HepG2 (cell line): ENCODE data around the gene C5AR1. TPM values are rescaled to one million over a fixed set of nuclear protein-coding genes. Genes with fewer than 3 reads are reported as not detected.

Experiments
- FLYWCH1 ChIP-seq: sonication (generic); formaldehyde crosslinking; IDR thresholded peaks from 2 replicates; pipeline ENCODE4 v1.8.1; 2023; ENCODE audit warnings: mild to moderate bottlenecking, missing genetic modification reagents
- FOSL2 ChIP-seq: sonication (generic); formaldehyde crosslinking; IDR thresholded peaks from 2 replicates; pipeline ENCODE4 v1.4.0; 2020; ENCODE audit warnings: missing genetic modification reagents
- MIER2 ChIP-seq: IDR thresholded peaks from 2 replicates; pipeline ENCODE4 v1.6.1; 2016; ENCODE audit warnings: missing biosample characterization, missing genetic modification reagents
- POLR2G ChIP-seq: fragments of 200-400 bp; formaldehyde crosslinking; IDR thresholded peaks from 2 replicates; pipeline ENCODE4 v1.6.1; 2018; ENCODE audit warnings: mild to moderate bottlenecking, low read depth, low read length, moderate library complexity
- SAFB2 ChIP-seq: sonication (generic); formaldehyde crosslinking; IDR thresholded peaks from 2 replicates; pipeline ENCODE4 v1.5.1; 2020; ENCODE audit warnings: missing genetic modification reagents, low read depth, mild to moderate bottlenecking, borderline replicate concordance
- THYN1 ChIP-seq: sonication (generic); formaldehyde crosslinking; IDR thresholded peaks from 2 replicates; pipeline ENCODE4 v1.8.1; 2023; ENCODE audit warnings: low read depth, mild to moderate bottlenecking, moderate library complexity, missing genetic modification reagents, borderline replicate concordance
- ZNF556 ChIP-seq: sonication (generic); formaldehyde crosslinking; IDR thresholded peaks from 2 replicates; pipeline ENCODE4 v1.4.0; 2020; ENCODE audit warnings: mild to moderate bottlenecking, missing genetic modification reagents, borderline replicate concordance
- ZNF678 ChIP-seq: sonication (generic); formaldehyde crosslinking; IDR thresholded peaks from 2 replicates; pipeline ENCODE4 v1.4.0; 2020; ENCODE audit warnings: mild to moderate bottlenecking, missing genetic modification reagents
- ZNF788 ChIP-seq: sonication (generic); formaldehyde crosslinking; IDR thresholded peaks from 2 replicates; pipeline ENCODE4 v1.5.0; 2020; ENCODE audit warnings: mild to moderate bottlenecking, missing genetic modification reagents, borderline replicate concordance
- polyA plus RNA-seq, 8 experiments: library from polyadenylated mRNA; depleted of rRNA in 3 of 8; stranded (reverse) in 7 of 8; unstranded in 1 of 8; fragments of >200 nt; fragmentation: Illumina TruSeq in 4 of 8; extraction: Trizol in 4 of 8; gene quantifications; 2 replicates each; pipeline versions ENCODE4 v1.2.1 to v1.2.3, GENCODE V29; 2011 to 2016; ENCODE audit warnings: low read depth in 4 of 8, missing spikeins in 1 of 8, mixed read lengths in 1 of 8; ENCODE audit not compliant: insufficient read depth in 1 of 8
- total RNA-seq, 5 experiments: library from RNA; depleted of rRNA; stranded (reverse); fragments of >200 nt; fragmentation: Illumina TruSeq; extraction: Trizol; gene quantifications; 2 replicates each; pipeline ENCODE4 v1.2.3, GENCODE V29; 2016; ENCODE audit warnings: low read depth in 1 of 5
- TF ChIP-seq, protein P1 (sequence below): fragments of 450-650 bp; IDR thresholded peaks from 2 replicates; pipeline ENCODE4 v1.6.1; 2017
- TF ChIP-seq, protein P2 (sequence below): sonication (generic); formaldehyde crosslinking; IDR thresholded peaks from 2 replicates; pipeline ENCODE4 v1.5.1; 2020; ENCODE audit warnings: mild to moderate bottlenecking, missing genetic modification reagents, borderline replicate concordance
- TF ChIP-seq, protein P3 (sequence below): sonication (generic); formaldehyde crosslinking; IDR thresholded peaks from 2 replicates; pipeline ENCODE4 v1.5.0; 2020; ENCODE audit warnings: mild to moderate bottlenecking, missing genetic modification reagents, moderate library complexity
- TF ChIP-seq, protein P4 (sequence below): IDR thresholded peaks from 2 replicates; pipeline ENCODE4 v1.4.0; 2020; ENCODE audit warnings: mild to moderate bottlenecking, missing genetic modification reagents
- TF ChIP-seq, protein P5 (sequence below): sonication (generic); formaldehyde crosslinking; IDR thresholded peaks from 2 replicates; pipeline ENCODE4 v1.5.1; 2020; ENCODE audit warnings: missing genetic modification reagents, mild to moderate bottlenecking, borderline replicate concordance

Gene C5AR1
- total and polyA plus RNA-seq, 2 of the 13 experiments (the other 11 are each of a cell fraction or from before 2014, with no cell fraction given): 0.07 to 1.6 TPM

DNA sequence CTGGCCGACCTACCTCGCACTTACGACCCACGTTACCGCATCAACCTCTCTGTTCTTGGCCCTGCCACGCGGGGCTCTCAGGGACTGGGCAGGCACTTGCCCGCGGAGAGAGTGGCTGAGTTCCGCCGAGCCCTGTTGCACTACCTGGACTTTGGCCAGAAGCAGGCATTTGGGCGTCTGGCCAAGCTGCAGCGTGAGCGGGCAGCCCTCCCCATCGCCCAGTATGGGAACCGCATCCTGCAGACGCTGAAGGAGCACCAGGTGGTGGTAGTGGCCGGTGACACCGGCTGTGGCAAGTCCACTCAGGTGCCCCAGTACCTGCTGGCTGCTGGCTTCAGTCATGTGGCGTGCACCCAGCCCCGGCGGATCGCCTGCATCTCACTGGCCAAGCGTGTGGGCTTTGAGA is 43.6 kb downstream of the C5AR1 start (continued):
- TF ChIP-seq, protein P1, sequence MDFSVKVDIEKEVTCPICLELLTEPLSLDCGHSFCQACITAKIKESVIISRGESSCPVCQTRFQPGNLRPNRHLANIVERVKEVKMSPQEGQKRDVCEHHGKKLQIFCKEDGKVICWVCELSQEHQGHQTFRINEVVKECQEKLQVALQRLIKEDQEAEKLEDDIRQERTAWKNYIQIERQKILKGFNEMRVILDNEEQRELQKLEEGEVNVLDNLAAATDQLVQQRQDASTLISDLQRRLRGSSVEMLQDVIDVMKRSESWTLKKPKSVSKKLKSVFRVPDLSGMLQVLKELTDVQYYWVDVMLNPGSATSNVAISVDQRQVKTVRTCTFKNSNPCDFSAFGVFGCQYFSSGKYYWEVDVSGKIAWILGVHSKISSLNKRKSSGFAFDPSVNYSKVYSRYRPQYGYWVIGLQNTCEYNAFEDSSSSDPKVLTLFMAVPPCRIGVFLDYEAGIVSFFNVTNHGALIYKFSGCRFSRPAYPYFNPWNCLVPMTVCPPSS: no peak
- TF ChIP-seq, protein P2, sequence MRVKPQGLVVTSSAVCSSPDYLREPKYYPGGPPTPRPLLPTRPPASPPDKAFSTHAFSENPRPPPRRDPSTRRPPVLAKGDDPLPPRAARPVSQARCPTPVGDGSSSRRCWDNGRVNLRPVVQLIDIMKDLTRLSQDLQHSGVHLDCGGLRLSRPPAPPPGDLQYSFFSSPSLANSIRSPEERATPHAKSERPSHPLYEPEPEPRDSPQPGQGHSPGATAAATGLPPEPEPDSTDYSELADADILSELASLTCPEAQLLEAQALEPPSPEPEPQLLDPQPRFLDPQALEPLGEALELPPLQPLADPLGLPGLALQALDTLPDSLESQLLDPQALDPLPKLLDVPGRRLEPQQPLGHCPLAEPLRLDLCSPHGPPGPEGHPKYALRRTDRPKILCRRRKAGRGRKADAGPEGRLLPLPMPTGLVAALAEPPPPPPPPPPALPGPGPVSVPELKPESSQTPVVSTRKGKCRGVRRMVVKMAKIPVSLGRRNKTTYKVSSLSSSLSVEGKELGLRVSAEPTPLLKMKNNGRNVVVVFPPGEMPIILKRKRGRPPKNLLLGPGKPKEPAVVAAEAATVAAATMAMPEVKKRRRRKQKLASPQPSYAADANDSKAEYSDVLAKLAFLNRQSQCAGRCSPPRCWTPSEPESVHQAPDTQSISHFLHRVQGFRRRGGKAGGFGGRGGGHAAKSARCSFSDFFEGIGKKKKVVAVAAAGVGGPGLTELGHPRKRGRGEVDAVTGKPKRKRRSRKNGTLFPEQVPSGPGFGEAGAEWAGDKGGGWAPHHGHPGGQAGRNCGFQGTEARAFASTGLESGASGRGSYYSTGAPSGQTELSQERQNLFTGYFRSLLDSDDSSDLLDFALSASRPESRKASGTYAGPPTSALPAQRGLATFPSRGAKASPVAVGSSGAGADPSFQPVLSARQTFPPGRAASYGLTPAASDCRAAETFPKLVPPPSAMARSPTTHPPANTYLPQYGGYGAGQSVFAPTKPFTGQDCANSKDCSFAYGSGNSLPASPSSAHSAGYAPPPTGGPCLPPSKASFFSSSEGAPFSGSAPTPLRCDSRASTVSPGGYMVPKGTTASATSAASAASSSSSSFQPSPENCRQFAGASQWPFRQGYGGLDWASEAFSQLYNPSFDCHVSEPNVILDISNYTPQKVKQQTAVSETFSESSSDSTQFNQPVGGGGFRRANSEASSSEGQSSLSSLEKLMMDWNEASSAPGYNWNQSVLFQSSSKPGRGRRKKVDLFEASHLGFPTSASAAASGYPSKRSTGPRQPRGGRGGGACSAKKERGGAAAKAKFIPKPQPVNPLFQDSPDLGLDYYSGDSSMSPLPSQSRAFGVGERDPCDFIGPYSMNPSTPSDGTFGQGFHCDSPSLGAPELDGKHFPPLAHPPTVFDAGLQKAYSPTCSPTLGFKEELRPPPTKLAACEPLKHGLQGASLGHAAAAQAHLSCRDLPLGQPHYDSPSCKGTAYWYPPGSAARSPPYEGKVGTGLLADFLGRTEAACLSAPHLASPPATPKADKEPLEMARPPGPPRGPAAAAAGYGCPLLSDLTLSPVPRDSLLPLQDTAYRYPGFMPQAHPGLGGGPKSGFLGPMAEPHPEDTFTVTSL (CRISPR knock-in tag): peak; percentile 61; the same call in 1 of the 2 replicates
- TF ChIP-seq ZNF788 (peak; percentile 75; the same call in 1 of the 2 replicates), ZNF556 (CRISPR knock-in tag) (no peak), POLR2G (peak; percentile 34; the same call in 1 of the 2 replicates), THYN1 (CRISPR knock-in tag) (no peak), ZNF678 (no peak), SAFB2 (peak; percentile 52; the same call in 1 of the 2 replicates), FOSL2 (CRISPR knock-in tag) (peak; percentile 62; the same call in 1 of the 2 replicates), MIER2 (CRISPR knock-in tag) (no peak), FLYWCH1 (CRISPR knock-in tag) (no peak)
- TF ChIP-seq, protein P3, sequence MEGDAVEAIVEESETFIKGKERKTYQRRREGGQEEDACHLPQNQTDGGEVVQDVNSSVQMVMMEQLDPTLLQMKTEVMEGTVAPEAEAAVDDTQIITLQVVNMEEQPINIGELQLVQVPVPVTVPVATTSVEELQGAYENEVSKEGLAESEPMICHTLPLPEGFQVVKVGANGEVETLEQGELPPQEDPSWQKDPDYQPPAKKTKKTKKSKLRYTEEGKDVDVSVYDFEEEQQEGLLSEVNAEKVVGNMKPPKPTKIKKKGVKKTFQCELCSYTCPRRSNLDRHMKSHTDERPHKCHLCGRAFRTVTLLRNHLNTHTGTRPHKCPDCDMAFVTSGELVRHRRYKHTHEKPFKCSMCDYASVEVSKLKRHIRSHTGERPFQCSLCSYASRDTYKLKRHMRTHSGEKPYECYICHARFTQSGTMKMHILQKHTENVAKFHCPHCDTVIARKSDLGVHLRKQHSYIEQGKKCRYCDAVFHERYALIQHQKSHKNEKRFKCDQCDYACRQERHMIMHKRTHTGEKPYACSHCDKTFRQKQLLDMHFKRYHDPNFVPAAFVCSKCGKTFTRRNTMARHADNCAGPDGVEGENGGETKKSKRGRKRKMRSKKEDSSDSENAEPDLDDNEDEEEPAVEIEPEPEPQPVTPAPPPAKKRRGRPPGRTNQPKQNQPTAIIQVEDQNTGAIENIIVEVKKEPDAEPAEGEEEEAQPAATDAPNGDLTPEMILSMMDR (CRISPR knock-in tag): peak; percentile 70
- TF ChIP-seq, protein P4, sequence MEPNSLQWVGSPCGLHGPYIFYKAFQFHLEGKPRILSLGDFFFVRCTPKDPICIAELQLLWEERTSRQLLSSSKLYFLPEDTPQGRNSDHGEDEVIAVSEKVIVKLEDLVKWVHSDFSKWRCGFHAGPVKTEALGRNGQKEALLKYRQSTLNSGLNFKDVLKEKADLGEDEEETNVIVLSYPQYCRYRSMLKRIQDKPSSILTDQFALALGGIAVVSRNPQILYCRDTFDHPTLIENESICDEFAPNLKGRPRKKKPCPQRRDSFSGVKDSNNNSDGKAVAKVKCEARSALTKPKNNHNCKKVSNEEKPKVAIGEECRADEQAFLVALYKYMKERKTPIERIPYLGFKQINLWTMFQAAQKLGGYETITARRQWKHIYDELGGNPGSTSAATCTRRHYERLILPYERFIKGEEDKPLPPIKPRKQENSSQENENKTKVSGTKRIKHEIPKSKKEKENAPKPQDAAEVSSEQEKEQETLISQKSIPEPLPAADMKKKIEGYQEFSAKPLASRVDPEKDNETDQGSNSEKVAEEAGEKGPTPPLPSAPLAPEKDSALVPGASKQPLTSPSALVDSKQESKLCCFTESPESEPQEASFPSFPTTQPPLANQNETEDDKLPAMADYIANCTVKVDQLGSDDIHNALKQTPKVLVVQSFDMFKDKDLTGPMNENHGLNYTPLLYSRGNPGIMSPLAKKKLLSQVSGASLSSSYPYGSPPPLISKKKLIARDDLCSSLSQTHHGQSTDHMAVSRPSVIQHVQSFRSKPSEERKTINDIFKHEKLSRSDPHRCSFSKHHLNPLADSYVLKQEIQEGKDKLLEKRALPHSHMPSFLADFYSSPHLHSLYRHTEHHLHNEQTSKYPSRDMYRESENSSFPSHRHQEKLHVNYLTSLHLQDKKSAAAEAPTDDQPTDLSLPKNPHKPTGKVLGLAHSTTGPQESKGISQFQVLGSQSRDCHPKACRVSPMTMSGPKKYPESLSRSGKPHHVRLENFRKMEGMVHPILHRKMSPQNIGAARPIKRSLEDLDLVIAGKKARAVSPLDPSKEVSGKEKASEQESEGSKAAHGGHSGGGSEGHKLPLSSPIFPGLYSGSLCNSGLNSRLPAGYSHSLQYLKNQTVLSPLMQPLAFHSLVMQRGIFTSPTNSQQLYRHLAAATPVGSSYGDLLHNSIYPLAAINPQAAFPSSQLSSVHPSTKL: peak; percentile 65
- TF ChIP-seq, protein P5, sequence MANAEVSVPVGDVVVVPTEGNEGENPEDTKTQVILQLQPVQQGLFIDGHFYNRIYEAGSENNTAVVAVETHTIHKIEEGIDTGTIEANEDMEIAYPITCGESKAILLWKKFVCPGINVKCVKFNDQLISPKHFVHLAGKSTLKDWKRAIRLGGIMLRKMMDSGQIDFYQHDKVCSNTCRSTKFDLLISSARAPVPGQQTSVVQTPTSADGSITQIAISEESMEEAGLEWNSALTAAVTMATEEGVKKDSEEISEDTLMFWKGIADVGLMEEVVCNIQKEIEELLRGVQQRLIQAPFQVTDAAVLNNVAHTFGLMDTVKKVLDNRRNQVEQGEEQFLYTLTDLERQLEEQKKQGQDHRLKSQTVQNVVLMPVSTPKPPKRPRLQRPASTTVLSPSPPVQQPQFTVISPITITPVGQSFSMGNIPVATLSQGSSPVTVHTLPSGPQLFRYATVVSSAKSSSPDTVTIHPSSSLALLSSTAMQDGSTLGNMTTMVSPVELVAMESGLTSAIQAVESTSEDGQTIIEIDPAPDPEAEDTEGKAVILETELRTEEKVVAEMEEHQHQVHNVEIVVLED (CRISPR knock-in tag): no peak; the same call in 1 of the 2 replicates
